22Rv1 (cell line): ENCODE data around the gene PAPLN.

ENCODE experiments used
- H3K27ac ChIP-seq: fragments of 450-650 bp; 2 replicates; pipeline ENCODE4 v1.5.1; 2017
- ZFX ChIP-seq: fragments of 450-650 bp; IDR thresholded peaks from 2 replicates; pipeline ENCODE4 v1.6.1; 2017; ENCODE audit warnings: antibody characterized with exemption, borderline replicate concordance
- TF ChIP-seq, protein P1 (sequence below): fragments of 450-650 bp; IDR thresholded peaks from 2 replicates; pipeline ENCODE4 v1.5.1; 2017; ENCODE audit warnings: mild to moderate bottlenecking

Gene PAPLN

DNA sequence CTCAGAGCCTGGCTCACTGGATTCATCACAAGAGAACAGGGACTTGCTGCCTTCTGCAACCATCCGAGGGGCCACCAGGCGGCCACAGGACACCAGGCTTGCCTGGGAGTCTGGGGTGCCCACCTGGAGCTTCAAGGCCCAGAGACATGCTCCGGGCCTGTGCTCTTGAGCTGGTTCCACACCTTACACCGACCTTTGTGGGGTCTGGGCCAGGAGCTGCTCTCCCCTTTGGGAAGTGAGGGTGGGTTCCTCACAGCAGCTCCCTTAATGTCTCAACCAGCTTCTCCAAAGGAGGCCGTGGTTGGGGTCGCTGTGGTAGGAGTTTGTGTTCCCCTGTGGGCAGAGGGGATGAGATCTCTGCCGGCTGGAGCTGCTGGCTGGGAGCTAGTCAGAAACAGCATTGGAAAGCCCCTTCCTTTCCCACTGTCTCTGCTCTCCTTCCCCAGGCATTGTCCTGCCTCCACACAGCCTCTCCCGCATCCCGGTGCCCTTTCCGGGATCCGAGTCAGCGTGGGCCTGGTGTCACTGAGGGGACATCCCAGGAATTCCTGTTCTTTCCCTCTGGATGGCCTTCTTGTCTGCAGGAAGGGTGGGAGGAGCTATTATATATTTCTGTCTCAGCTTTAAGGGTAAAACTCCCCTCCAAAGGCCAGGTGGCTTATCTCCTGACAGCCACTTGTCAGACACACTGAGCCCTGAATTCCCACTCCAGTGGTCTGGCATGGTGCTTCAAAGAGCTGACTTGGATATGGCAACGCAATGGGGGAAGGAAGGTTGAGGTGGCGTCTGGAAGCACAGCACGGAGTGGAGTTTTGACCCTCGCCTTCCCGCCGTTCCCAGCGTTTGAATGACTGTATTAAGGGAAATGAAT, 5.1 kb upstream of the PAPLN start:
- no peak overlapping the region for H3K27ac ChIP-seq
- TF ChIP-seq, protein P1, sequence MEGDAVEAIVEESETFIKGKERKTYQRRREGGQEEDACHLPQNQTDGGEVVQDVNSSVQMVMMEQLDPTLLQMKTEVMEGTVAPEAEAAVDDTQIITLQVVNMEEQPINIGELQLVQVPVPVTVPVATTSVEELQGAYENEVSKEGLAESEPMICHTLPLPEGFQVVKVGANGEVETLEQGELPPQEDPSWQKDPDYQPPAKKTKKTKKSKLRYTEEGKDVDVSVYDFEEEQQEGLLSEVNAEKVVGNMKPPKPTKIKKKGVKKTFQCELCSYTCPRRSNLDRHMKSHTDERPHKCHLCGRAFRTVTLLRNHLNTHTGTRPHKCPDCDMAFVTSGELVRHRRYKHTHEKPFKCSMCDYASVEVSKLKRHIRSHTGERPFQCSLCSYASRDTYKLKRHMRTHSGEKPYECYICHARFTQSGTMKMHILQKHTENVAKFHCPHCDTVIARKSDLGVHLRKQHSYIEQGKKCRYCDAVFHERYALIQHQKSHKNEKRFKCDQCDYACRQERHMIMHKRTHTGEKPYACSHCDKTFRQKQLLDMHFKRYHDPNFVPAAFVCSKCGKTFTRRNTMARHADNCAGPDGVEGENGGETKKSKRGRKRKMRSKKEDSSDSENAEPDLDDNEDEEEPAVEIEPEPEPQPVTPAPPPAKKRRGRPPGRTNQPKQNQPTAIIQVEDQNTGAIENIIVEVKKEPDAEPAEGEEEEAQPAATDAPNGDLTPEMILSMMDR: peak; percentile 31
- TF ChIP-seq ZFX: no peak

DNA sequence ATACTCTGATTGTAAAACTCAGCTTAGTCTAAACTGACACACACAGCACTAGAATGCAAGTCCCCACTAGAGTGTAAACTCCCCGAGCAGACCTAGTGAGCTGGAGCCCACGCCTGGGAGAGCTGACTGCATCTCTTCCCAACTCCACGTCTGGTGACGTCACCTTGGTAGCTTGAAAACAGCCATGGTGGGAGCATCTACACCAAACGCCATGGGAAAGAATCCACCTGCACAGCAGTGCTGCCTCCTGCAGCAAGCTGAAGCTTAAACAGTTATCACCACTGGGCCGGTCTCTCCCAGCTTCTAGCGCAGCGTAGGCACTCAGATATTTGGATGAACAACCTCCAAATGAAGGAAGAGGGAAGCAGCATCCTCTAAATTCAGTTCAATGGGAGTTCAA, 4.3 kb upstream of the PAPLN start:
- no peak for TF ChIP-seq ZFX
- TF ChIP-seq, protein P1: no peak
- no peak overlapping the region for H3K27ac ChIP-seq

DNA sequence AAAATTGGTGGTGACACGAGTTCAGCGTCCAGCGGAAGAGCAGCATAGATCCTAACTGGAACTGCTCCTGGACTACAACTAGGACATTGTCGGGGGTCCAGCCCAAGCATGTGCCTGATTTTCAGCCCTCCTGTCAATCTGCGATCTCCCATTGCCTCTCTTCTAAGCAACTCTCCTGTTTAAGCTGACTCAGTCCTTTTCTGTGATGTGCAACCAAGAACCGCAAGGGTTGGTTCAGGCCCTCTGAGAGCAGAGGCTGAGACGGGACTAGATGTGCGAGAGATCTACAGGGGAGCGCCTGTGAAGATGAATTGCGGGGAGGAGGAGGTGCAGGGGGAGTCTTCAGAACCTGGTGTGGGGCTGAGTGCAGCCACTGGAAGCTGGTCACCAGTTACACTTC, 3.7 kb upstream of the PAPLN start:
- no peak for TF ChIP-seq ZFX
- TF ChIP-seq, protein P1: no peak
- no peak overlapping the region for H3K27ac ChIP-seq

DNA sequence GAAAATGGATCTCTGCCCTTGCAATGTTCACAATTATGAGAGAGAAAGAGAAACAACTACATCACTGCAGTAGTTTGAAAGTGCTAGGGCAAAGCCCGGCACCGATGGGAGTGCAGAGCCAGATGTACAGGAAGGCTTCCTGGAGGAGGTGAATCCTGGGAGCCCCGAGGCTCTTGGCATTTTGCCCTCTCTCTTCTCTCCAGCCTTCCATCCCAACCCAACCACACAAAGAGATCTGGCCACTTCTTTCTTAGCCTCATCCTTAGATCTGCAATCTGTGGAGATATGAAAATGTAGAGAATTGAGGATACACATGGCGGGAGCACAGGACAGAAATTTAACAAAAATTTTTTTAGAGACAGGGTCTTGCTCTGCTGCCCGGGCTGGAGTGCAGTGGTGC, 3.3 kb upstream of the PAPLN start:
- H3K27ac ChIP-seq: no peak overlapping the region
- no peak for TF ChIP-seq ZFX

DNA sequence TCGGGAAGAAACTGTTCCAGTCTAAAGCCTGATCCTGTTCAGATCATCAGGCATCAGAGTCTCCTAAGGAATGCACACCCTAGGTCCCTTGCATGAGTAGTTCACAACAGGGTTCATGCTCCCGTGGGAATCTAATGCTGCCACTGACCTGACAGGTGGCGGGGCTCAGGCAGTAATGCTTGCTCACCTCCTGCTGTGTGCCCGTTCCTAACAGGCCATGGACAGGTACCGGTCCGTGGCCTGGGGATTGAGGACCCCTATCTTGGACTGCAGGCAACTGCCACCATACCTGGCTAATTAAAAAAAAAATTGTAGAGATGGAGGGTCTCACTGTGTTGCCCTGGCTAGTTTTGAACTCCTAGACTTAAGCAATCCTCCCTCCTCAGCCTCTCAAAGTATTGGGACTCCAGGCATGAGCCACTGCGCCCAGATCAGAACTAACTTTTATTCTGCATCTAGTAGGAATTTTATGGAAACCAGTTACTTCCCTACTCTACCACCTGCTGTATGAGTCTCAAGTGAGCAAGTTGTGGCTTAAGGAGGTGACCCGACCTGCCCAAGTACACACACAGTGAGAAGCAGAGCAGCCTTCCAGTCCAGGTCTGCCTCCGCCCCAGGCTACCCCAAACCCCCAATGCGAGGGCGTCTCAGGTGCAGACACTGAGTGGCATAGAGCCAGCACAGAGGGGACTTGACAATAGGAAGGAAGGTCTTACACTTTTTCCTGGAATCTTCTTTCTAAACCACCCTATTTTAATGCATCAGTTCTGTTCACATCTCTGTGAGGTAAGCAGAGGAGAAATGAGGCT, 2.5 kb upstream of the PAPLN start:
- H3K27ac ChIP-seq: no peak overlapping the region
- TF ChIP-seq ZFX: no peak
- TF ChIP-seq, protein P1: no peak

DNA sequence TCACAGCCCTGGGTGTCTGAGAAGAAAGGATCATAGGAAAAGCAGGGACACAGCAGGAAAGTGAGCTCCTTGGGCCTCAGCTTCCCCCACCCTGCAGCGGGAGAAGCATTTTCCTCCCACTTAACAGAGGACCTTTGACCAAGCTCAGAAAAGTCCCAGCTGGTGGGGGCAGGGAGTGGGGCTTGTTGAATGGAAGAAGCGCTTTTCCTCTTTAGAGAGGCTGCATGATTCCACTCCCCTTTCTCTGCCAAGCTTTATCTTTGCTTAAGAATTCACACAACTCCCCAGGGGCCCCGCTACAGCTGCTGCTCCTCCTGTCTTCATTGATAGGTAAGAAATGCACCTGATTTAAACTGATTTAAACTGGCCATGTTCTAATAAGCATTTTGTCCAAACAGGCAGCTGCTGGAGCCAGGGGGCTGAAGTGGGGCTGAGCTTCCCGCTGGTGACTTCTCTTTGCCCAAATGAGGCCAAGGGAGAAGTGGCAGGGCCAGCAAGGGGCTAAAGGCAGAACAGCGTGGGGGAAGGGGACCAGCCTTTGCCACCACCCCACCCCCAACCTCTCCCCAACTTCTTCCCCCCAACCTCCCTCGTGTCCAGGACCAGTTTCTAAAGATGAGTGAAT, 1.7 kb upstream of the PAPLN start:
- TF ChIP-seq, protein P1: no peak
- TF ChIP-seq ZFX: no peak
- H3K27ac ChIP-seq: no peak overlapping the region

DNA sequence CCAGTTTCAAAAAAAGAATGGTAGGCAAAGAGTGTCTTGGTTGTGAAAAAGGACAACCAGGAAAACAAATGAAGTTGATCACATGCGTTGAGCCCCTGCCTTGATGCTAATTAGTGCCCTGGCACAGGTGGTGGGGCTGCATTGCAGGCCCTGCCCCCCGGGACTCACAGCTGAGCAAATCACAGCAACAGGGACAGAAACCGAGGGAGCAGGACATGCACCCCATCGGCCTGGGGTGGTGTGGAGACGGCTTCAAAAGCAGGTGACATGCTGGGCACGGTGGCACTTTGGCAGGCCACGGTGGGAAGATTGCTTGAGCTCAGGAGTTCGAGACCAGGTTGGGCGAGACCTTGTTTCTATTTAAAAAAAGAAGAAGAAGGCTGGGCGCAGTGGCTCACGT, 1.1 kb upstream of the PAPLN start:
- H3K27ac ChIP-seq: no peak overlapping the region

More for the DNA sequence above, 1.1 kb upstream of the PAPLN start:
- TF ChIP-seq, protein P1: no peak
- no peak for TF ChIP-seq ZFX
